Thyroid gland (tissue), 4 donors: ENCODE measurements around the gene CUL4A. TPM values are rescaled to one million over a fixed set of nuclear protein-coding genes. Genes with fewer than 3 reads are reported as not detected.

Experiments used
- DNase-seq, 2 donors: peaks; one replicate each; pipeline ENCODE4 v3.0.0-alpha.2; 2019
- H3K27ac ChIP-seq, 3 donors: fragments of 200-600 bp; sonication (generic); 1 replicate in 2 of 3; 2 replicates in 1 of 3; pipeline ENCODE4 v1.5.1; 2016 to 2019; ENCODE audit warnings: mild to moderate bottlenecking in 1 of 3, moderate library complexity in 1 of 3
- H3K27me3 ChIP-seq: fragments of 200-600 bp; sonication (generic); one replicate; pipeline ENCODE4 v1.5.1; 2019
- H3K36me3 ChIP-seq, 2 donors: fragments of 200-600 bp; sonication (generic); one replicate each; pipeline ENCODE4 v1.5.1; 2016 to 2019
- H3K4me1 ChIP-seq, 2 donors: fragments of 200-600 bp; sonication (generic); one replicate each; pipeline ENCODE4 v1.5.1; 2017 to 2019
- H3K4me3 ChIP-seq, 3 donors: fragments of 200-600 bp; sonication (generic); replicated peaks in 1 of 3; 1 replicate in 2 of 3; 2 replicates in 1 of 3; pipeline ENCODE4 v1.5.1; 2016; ENCODE audit warnings: mild to moderate bottlenecking in 1 of 3
- H3K9me3 ChIP-seq: fragments of 200-600 bp; sonication (generic); one replicate; pipeline ENCODE4 v1.5.1; 2017
- CTCF ChIP-seq, 6 experiments: fragments of 200-600 bp in 3 of 6; fragments of 450-650 bp in 3 of 6; sonication (generic) in 3 of 6; IDR thresholded peaks; one replicate each; pipeline ENCODE4 v1.5.1; 2016 to 2019; ENCODE audit warnings: antibody characterized with exemption in 6 of 6, mild to moderate bottlenecking in 2 of 6, inconsistent platforms in 1 of 6, moderate library complexity in 1 of 6
- POLR2A ChIP-seq, 2 donors: fragments of 450-650 bp; IDR thresholded peaks; one replicate each; pipeline ENCODE4 v1.6.1; 2017; ENCODE audit warnings: antibody characterized with exemption in 2 of 2, mild to moderate bottlenecking in 2 of 2, moderate library complexity in 1 of 2
- WGBS, 2 donors: methylation state at CpG; one replicate each; pipeline ENCODE4 v1.1.5; 2017; 5-methylcytosine and 5-hydroxymethylcytosine counted together
- intact Hi-C: fragments of 100-400 bp; cut with DNase I; formaldehyde crosslinking; loops from one replicate; pipeline ENCODE4 v1.15.1; 2023
- total RNA-seq, 4 donors: library from RNA; depleted of rRNA; stranded (reverse); fragments of >200 nt; gene quantifications; one replicate each; pipeline ENCODE4 v1.2.3, GENCODE V29; 2016

CUL4A gene
- total RNA-seq, 4 donors from 2014 or later: 78.9 to 131 (median 122) TPM

DNA sequence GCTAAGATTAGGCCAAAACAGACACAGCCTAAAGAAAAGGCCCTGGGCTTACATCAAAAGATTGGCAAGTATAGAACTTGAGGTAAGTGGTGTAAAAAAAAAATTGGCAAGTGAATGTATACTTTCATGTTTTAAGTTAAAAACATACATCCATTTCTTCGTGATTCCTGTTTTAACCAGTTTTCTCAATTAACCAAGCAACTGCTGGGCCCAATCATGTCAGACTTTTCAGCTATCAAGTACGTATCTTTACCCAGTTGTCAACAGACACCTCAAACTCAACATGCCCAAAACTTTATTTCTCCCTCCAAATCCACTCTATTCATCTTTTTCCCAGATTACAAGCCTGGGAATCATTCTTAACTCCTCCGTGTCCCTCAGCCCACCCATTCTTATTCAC, 2.0 kb upstream of the CUL4A start:
- Histone ChIP-seq H3K27me3 (no peaks in the 10 kb centered on the region), H3K27ac (peak overlapping the region in 1 of 3 donors; percentile 90), H3K9me3 (no peaks in the 10 kb centered on the region), H3K36me3 (no peaks in the 10 kb centered on the region), H3K4me3 (peak overlapping the region in 2 of 3 donors; percentile 89 to 97), H3K4me1 (peaks cover 29 to 31% of the 10 kb centered on the region in 2 donors)
- intact Hi-C loops: loop anchor here (5.0 kb wide), 1 partner anchor 50 kb away; the partner anchor contains the start of gene PROZ
- TF ChIP-seq POLR2A (IDR thresholded peaks at IDR 0.05): no peak
- no peak for TF ChIP-seq CTCF (IDR thresholded peaks at IDR 0.05)
- no peak for DNase-seq
- 42 to 55% methylated on average over 3 of the region's 3 CpGs for WGBS, 2 donors

DNA sequence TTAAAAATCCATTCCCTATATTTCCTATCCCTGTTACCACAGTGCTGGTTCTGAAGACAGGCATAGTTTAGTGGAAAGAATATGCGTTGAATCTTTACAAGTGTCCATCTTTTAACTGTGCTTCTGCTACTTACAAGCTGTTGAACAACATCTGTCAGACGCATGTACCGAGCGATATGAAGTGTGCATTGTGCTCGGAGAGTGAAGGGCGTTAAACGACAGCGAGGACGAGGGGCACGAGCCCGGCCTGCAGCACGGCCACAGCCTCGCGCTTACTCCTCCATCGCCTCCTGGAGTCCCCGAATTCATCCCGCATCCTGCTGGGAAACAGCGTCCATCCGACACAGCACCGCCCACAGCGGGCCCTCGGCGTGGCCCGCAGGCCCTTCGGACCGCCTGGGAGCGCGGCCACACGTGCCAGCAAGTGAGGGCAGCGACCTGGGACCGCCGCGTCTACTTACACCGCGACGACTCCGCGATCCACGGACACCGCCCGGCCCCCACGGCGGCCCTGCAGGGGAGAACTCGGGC, 1.5 kb upstream of the CUL4A start:
- peak overlapping the region; percentile 90 to 99 (median 98) for H3K27ac ChIP-seq
- intact Hi-C loops: loop anchor here (5.0 kb wide), 1 partner anchor 51 kb away; the partner anchor contains the start of gene PROZ
- peaks cover 28 to 31% of the 10 kb centered on the region in 2 donors for H3K4me1 ChIP-seq
- no peaks in the 10 kb centered on the region for H3K9me3 ChIP-seq
- DNase-seq: peak; percentile 41 to 45
- 0 to 1% methylated on average over 19 to 21 of the region's 44 CpGs for WGBS, 2 donors
- TF ChIP-seq POLR2A (IDR thresholded peaks at IDR 0.05) (no peak), CTCF (IDR thresholded peaks at IDR 0.05) (peak in 1 of 6 experiments; percentile 5)
- peak overlapping the region; percentile 89 to 97 (median 94) for H3K4me3 ChIP-seq
- no peaks in the 10 kb centered on the region for H3K36me3 ChIP-seq
- no peaks in the 10 kb centered on the region for H3K27me3 ChIP-seq

- Histone ChIP-seq H3K27me3 (no peaks in the 10 kb centered on the region), H3K4me3 (peak within 1 kb of the TSS; percentile 89 to 97 (median 94)), H3K36me3 (no peaks in the 10 kb centered on the region), H3K4me1 (peaks cover 24 to 31% of the 10 kb centered on the region in 2 donors), H3K27ac (peak within 1 kb of the TSS; percentile 90 to 99 (median 98)), H3K9me3 (no peaks in the 10 kb centered on the region)
- TF ChIP-seq CTCF (IDR thresholded peaks at IDR 0.05) (no peak), POLR2A (IDR thresholded peaks at IDR 0.05) (peak in 1 of 2 donors; percentile 85)
- WGBS, 2 donors: 0% methylated on average over 3 to 12 of the region's 103 CpGs
- DNase-seq: peak; percentile 84 to 87
- intact Hi-C loops: loop anchor here (5.0 kb wide), 1 partner anchor 51 kb away; the partner anchor contains the start of gene PROZ
Observed at GRCh38 chr13:113208421-113209335, 735 bp upstream of the CUL4A start, which contains the start of gene PCID2. PCID2 (minus strand) TSS chr13:113208669; CDS start chr13:113208634, 35 bp downstream.

DNA sequence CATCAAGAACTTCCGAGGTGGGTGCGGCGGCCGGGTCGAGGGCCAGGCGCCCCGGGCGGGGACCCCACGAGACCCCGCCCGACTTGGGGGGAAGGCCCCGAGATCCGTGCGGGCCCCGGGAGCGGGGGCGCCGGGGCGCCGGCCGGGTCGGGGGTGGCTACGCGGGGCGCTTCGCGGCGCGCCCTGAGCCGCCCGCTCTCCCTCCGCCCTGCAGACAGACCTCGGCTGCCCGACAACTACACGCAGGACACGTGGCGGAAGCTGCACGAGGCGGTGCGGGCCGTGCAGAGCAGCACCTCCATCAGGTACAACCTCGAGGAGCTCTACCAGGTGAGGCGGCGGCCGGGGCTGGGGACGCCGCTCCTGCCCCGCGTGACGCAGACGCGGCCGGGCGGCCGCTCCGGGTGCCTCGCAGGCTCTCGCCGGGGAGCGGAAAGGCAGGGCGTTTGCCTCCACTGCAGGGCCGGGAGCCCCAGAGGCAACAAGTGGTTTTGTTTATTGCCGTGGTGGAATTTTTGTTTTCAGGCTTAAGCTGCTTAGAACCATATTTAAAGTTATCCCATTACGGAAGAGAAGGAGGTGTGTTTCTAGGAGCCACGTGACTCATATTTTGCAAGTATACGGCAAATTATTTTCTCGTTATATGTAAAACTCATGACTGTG, 477 bp downstream of the CUL4A start:
- H3K27me3 ChIP-seq: no peaks in the 10 kb centered on the region
- H3K4me3 ChIP-seq: peak overlapping the region in 2 of 3 donors; percentile 47 to 97
- no peaks in the 10 kb centered on the region for H3K9me3 ChIP-seq
- H3K27ac ChIP-seq: peak overlapping the region in 2 of 3 donors; percentile 57 to 99
- 2 to 5% methylated on average over 5 to 11 of the region's 67 CpGs for WGBS, 2 donors
- TF ChIP-seq CTCF (IDR thresholded peaks at IDR 0.05) (no peak), POLR2A (IDR thresholded peaks at IDR 0.05) (no peak)
- intact Hi-C loops: loop anchor here (5.0 to 10.0 kb wide), 2 partner anchors 53 to 95 kb away; partner anchors contain the start of gene PROZ
- DNase-seq: peak; percentile 69
- peaks cover 24 to 39% of the 10 kb centered on the region in 2 donors for H3K4me1 ChIP-seq
- no peaks in the 10 kb centered on the region for H3K36me3 ChIP-seq
